GM18873 (cell line): ENCODE data around the gene TMEM175.
"Not testable (repeated sequence)": the region's sequence is repeated elsewhere in the genome, so short reads cannot be mapped to it uniquely, and the experiment has no call there.

Source experiments
- ATAC-seq: cut with Tn5 transposase; IDR thresholded peaks from one replicate; pipeline ENCODE4 v1.9.1; 2021; ENCODE audit warnings: mild to moderate bottlenecking, moderate library complexity, moderate number of reproducible peaks; ENCODE audit not compliant: unreplicated experiment, low FRiP score

The TMEM175 gene

DNA sequence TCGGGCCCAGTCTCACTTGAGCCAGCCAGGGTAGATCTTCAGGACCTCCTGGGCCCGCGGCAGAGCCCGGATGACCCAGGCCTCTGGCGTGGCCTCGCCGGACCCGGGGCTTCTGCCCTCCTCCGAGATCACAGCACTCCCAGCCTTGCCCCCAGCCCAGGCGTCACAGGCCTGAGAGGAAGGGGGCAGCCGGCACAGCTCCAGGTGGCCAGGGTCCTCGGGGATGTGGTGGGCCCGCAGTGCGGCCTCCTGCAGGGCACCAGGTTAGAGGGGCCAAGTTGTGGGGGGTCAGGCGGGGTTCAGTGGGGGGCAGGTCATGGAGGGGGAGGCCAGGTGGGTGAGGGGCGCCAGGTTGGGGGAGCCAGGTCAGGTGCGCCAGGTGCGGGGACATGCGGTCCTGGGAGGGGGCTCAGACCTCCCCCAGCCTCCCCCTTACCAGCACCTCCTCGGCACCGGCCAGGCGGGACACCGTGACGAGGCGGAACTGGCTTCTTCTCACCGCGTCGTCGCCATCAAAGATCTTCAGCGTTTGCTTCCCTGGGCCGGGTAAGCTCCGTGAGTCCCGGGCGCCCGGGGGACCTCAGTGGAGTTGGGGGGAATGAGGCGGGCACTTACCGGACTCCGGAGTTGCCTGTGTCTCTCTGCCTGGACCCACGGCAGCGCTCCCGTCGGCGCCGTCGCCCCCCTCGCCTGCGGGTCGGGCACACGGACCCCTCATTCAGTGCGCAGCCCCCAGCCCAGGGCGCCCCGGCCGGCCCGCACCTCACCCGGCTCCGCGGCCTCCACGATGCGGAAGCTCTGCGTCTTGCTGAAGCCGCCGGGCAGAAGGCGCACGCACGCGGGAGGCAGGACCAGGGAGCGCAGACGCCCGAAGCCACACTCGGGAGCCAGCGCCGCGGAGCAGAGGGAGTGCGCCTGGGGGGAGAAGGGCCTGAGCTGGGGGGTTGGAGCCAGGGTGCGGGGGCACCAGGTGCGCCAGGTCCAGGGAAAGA is 35.1 kb downstream of the TMEM175 start:
- no peak for ATAC-seq

DNA sequence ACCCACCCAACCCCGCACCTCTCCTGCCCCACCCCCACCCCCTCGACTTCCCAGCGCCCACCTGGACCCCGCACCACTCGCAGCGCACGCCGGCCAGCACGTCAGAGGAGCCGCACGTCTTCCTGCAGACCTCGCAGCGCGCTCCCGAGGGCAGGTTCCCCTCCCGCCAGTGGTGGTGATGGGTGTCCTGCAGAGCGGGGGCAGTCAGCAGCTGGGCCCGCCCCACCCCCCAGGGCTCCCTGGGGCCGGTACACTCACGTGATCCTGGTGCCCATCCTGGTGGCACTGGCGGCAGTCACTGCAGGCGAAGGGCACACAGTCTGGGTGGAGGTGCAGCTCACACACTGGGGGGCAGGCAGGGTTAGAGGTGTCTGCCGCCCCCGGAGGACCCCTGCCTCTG is 36.0 kb downstream of the TMEM175 start:
- ATAC-seq, result no peak

DNA sequence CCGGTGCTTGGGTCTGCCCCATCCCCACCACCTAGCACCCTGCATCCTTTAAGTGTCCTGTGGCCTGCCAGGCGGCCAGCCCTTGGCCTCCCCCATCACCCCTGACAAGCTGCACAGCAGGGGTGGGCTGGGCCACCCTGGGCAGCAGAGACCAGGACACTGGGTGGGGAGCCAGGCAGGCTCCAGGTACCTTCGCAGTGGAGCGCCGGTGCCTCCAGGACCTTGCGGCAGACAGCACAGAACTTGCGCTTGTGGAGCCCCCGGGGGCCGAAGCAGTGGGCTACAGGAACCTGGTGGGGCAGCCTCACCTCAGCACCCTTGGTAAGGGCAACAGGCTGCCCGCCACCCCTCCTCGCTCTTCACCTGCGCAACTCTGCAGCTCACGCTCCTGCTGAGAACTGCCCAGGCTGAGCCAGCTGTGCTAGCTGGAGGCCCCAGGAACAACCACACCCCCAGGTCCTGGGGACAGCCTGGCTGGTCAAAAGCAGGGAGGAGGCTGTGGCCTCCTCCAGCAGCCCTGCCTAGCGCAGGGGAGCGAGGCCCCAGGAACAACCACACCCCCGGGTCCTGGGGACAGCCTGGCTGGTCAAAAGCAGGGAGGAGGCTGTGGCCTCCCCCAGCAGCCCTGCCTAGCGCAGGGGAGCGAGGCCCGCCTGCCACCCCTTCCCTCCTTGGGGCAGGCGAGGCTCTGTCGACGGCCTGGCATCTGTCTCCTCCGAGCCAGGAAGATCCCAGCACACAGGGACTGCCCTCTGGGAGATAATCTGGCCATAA is 36.5 kb downstream of the TMEM175 start:
- no peak for ATAC-seq

DNA sequence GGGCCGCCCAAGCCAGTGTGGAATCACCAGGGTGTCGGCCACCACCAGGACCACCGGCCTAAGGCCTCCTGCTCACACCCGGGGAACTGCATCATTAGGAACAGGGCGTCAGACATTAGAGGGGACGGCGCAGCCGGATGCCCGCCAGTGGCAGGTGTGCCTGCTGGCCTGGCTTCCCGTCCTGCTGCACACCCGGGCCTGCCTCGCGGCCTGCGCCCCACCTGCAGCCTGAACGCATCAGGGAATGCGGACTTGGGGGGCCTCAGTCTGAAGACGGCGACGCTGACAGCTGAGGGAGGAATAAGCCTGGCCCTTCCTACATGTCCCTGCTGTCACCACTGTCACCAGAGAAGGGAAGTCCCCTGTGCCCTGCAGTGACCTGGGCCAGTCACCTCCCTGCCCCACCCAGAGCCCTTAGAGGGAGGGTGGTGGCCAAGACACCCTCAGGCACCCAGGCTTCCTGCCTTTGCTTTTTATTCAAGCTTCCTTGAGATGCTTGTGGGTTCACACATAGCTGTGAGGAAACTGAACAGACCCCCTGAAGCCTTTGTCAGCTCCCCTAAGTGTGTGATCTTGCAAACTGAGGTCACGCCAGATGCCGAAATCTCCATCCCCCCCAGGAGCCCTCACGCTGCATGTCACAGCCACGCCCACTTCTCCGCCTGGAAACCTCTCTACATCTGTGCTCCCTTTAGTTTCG is 37.9 kb downstream of the TMEM175 start:
- ATAC-seq, result no peak

DNA sequence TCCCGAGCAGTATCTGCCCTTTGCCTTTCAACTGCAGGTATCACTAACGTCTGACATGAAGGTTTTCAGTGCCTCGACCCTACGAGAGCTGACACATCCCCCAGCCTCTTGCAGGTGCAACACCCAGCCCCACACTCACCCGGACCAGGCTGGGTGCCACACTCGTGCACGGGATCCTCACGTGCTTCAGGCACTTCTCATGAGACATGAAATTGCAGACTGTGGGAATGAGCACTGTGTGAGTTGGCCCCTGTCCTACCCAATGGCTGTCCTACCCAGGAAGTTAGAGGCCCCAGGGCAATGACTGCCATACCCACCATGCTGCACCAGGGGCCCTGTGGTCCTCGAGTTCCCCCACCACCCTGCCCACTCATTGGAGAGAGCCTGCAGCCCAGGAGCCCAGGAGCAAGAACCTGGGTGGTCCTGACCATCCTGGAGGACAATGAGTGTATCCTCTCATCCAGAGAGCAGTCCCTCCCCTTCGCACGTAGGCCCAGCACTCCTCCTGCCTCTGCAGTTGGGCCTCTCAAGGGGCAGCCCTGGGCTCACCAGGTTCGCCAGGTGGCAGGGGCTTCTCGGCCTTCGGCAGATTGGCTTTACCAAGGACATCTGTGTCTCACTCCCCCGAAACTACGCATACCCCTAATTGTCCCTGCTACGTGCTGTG is 38.7 kb downstream of the TMEM175 start:
- no peak for ATAC-seq

DNA sequence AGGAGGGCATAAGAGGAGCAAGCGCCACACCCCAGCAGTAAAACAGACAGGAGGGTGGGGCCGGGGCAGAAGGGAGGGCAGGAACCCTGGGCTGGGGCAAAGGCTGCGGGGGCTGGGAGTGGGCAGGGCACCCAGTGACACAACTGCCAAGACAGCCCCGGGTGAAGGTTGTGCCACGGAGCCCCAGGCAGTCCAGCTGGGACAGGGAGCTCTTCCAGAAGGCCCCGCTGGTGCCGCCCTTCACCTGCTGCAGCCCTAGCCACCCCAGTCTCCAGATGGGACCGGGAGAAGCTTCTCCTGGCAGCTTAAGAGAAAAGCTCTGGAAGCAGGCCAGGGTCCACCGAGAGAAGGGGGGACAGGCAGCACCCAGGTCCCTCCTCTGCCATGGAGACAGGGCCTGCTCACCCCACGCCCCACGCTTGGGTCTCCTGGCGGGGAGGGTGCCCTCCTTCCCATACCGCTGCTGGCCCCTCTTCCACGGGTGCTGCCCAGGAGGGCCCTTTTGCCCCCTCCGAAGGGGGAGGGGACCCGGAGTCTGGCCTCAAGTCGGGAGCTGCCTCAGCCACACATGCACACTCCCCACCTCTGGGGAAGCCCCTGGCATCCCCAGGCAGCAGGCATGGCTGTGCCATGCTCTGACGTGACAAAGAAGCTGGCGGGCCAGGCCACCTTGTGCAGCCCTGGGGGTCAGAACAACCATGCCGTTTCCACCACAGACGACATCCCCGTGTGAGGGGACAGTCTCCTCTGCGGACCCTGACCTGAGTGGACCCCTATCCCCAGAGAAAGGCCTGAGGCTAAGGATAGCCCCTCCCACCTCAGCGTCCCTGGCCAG is 39.6 kb downstream of the TMEM175 start:
- no peak for ATAC-seq

DNA sequence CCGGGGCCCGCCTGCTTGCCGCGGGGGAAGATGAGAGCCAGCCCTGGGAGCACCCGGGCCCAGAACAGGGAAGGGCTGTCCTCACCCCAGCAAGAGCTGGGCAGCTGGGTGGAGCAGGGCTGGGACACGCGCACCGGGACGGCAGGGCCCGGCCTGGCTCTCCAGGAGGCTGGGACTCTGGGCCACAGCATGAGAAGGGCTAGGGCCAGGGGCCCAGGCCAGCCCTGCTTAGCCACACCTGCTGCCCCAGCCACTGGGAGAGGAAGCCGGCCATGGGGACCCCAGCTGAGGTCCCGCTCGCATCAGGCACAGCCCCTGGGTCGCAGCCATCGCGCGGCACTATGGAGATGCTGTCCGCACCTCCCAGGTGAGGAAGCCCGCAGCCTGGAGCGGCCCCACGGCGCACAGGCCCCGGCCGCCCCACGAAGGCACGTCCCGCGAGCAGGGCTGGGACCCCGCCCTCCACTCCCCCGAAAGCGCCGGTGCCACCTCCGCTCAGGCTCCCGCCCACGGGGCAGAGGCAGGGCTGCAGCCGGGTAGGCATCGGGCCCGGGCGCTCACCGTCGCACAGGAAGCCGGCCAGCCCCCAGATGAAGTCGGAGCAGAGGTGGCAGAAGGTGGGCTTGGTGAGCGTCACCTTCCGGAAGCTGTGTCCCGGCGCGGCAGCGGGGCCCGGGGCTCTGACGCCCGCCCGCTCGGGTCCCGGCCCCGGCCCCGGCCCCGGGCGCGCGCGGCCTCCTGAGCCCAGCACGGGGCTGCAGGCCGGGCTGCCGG is 40.6 kb downstream of the TMEM175 start:
- no peak for ATAC-seq

DNA sequence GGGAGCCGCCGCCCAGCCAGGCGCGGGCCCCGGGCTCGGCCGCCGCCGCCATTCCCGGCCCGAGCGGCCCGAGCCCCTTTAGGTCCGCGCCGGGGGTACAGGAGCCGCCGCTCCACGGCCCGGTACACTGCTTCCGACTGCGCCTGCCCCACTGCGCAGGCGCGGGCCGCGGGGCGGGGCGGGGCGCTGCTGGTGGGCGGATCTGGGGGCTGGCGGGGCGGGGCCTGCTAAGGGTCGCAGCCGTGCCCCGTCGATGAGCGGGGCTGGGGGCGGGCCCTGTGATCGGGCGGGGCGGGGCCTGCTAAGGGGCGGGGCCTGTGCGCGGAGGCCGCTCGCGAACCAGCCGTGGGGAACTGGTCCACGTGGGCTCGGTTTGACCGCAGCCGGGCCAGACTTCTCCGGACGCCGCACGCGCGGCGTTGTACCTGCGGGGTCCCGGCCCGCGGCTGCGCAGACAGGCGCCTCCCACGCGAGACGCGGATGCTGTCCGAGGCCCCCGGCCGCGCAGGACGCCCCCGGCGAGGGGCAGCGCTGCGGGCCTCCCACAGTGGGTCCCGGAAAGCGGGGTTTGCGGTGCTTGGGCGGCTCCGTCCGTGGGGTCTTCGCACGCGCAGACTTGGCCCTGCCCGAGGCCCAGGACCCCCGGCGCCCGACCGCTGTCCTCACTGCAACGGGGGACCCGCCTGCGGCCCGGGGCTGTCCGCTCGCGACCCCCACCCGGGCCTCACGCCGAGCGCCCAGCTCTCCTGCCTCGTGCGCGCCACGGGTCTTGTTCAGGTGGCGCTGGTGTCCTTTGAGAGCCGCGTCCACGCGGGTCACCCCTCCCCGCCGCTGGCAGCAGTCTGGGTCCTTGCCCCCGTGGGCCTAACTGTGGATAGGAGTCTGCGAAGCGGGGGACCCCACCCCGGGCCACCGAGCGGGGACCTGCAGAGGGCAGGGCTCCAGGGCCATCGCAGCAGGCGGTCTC is 41.5 kb downstream of the TMEM175 start, which contains the start of gene DGKQ:
Gene DGKQ (minus strand): TSS at position 139 of the 967 bp plus-strand sequence. CDS start 87 bp downstream, at position 52.
- no peak for ATAC-seq

DNA sequence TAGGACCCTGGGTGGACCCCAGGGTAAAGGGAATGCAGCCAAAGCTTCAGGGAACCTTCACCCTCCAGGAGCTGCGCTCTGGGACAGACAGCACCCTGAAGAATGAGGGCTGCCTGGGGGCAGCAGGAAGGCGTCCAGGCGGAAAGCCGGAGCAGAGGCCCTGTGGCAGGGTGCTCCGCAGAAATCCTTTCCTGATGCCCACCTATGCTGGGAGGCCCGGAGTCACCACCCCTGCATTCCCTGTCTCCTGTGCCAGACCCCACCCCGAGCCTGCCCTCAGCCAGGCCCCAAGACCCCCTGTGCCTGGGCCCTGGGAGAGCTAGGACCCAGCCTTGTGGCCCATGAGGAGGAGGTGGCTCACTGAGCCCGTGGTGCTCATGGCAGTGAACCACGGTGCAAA is 42.4 kb downstream of the TMEM175 start:
- ATAC-seq, result no peak

DNA sequence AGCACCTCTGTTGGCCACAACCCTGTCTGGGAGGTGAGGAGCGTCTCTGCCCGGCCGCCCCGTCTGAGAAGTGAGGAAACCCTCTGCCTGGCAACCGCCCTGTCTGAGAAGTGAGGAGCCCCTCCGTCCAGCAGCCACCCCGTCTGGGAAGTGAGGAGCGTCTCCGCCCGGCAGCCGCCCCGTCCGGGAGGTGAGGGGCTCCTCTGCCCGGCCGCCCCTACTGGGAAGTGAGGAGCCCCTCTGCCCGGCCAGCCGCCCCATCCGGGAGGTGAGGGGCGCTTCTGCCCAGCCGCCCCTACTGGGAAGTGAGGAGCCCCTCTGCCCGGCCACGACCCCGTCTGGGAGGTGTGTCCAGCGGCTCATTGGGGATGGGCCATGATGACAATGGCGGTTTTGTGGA is 43.8 kb downstream of the TMEM175 start:
- not testable (repeated sequence) for ATAC-seq

DNA sequence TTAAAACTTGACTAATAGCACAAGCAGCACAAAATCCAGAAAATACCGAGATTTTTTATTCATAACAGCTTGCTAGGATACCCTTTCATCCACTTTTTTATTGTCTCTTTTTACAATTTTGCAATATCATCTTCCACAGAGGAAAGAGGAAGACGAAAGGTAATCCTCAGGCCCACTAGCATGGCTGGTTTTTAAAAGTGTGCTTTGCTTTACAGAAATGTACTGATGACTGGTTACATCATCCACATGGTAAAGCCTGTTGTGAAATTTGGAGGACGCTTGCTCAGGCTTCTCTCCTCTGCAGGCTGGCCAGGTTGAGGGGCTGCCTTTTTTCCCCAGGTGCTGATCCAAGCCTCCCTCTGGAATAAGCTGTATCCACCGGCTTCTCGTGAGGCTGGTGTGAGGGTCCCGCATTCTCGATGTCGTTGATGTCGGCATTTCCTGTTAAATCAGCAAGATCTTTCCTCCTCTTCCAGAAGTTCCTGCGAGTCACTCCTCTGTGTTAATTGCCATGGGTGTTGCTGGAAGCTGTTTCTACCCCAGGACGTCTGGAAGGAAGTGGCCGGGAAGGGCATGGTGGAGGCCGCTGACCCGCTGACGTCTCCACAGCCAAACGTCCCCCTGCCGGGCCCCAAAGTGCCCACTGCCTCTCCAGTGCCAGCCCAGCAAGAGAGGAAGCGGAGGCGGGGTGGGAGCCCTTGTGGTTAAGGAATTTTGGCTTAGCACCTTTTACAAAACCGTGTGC is 46.9 kb downstream of the TMEM175 start:
- no peak for ATAC-seq

DNA sequence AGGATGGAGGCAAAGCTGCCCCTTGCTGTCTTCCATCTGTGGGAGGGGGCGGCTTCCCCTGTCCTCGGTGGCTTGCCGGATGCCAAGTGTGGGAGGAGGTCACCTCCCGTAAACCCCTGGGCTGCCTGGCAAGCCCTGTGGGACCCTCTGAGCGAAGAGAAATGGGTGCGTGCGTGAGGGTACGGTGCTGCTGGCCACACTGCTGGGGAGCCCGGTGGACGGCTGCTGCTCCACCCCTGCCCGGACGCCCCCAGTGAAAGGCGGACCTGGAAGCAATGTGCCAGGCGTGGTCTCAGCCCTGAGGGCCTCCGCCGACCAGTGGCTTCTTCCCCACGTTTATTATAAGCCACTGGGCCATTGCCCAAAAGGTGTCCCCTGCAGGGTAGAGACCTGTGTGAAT is 50.0 kb downstream of the TMEM175 start:
- ATAC-seq, result no peak

DNA sequence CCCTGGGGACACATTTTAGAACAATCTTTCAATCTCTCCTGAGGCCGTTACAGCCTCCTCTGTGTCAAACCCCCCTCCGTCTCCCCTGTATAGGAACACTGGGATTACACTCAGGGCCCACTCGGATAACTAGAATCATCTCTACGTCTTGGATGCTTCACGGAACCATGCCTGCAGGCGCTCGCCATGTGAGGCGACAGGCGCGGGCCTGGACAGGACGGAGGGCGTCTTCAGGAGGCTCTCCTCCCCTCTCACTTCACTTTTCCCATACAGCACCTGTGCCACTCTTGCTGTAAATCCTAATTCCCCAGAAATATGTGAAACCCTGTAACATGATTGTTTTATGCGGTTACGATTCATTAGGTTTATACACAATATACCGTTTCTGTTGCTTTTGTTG is 50.6 kb downstream of the TMEM175 start:
- ATAC-seq, result no peak

DNA sequence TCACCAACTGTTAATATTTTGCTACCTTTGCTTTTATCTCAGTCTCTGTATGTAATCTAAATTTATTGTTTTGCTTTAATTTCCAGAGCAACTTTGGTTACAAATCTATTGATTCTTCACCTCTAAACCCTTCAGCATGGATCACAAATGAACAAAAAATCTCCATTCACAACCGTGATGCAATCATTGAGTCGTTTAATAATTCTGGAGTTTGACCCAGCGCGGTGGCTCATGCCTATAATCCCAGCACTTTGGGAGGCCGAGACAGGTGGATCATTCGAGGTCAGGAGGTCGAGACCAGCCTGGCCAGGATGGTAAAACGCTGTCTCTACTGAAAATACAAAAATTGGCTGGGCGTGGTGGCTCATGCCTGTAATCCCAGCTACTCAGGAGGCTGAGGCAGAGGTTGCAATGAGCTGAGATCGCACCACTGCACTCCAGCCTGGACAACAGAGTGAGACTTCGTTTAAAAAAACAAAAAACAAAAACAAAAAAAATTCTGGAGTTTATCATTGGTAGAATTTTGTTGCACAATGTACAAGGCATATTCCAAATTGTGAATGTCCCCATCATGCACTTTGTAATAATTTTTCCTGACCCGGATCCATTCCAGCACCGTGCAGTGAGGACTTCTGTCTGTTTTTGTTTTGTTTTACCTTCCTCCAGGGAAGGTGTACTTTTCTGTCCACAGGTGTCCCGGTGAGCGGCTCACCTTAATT is 52.2 kb downstream of the TMEM175 start:
- ATAC-seq, result no peak

DNA sequence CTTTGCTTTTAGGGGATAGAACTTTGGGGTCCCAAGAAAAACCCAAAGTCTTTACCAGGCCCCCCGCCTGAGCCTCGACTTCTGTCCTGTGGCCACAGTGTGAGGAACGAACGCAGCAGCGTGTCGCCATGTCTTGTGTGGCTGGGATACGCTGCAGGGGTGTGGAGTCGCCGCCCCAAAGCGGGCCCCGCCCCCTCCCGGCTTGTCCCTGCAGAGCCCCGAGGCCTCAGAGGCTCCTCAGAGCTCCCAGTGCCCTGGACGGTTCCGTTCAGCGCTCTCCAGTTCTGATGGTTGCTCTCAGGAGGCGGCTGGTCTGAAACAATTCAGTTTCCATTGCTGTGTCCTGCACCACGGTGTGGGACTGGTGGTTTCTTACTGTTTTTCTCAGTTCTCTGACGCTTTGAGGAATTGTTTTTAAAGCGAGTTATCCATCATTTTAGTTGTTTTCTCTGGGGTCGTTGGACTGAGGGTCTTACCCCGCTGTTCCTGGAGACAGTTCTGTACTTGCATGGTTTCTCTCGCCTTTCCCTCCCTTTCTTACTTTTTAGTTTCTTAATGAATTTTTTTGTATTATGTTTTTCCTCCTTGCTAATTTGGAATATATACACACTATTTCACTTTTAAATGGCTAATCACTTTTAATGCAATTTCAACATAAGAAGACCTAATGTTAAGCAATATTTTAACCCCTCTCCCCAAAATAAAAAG is 53.0 kb downstream of the TMEM175 start:
- no peak for ATAC-seq
